ENCODE data around the gene PRDM16.

The PRDM16 gene

DNA sequence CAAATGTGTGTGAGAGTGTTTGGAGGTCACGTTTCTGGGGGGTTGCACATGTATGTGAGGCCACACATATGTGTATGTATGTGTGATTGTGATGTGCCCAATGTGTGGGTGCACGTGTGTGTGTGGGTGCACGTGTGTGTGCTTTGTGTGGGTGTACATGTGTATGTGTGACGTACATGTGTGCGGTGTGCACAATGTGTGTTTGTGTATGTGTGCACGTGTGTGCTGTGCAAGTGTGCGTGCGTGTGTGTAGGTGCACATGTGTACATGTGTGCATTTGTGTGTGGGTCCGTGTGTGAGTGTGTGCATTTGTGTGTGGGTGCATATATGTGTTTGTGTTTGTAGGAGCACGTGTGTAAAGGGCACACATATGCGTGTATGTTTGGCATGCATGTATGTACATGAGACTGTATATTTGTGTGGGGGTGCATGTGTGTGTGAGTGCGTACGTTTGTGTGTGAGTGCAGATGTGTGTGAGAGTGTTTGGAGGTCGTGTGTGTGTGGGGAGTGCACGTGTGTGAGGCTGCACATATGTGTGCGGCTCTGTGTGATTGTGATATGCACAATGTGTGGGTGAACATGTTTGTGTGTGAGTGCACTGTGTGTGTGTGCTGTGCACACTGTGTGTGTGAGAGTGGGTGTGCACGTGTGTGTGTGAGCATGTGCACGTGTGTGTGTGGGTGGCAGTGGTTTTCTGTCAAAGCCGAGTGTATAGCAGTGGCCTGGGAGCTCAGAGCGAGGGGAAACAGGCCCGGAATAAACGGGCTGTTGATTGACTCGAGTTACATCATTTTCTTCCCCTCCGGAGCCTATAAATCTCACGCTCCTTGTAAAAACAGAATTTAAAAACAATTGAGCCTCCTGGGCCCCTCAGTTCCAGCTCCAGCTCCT is 252.8 kb downstream of the PRDM16 start:
- no peaks in the 10 kb centered on the region for H3K36me3 ChIP-seq (ENCODE audit: insufficient read depth, low read length)
- no peaks in the 10 kb centered on the region for H3K4me1 ChIP-seq (ENCODE audit: insufficient read depth, low read length)
- DNase-seq (no peak), ATAC-seq (ENCODE audit: insufficient read depth, low read depth) (no peak)
- H4K20me1 ChIP-seq (ENCODE audit: insufficient read depth, low read length) = no peaks in the 10 kb centered on the region
- H3K9me3 ChIP-seq (ENCODE audit: insufficient read depth, low read length, severe bottlenecking) = no peaks in the 10 kb centered on the region
- H3K27me3 ChIP-seq (ENCODE audit: insufficient read depth, low read length, poor library complexity) = no peaks in the 10 kb centered on the region
- no peak for TF ChIP-seq CTCF (IDR thresholded peaks at IDR 0.05; ENCODE audit: borderline replicate concordance, extremely low read depth, low read length, poor library complexity, severe bottlenecking)
- TF ChIP-seq EZH2 (IDR thresholded peaks at IDR 0.05; ENCODE audit: borderline replicate concordance, low read depth, low read length, severe bottlenecking) = no peak
- no peak overlapping the region for H3K9ac ChIP-seq (ENCODE audit: low read depth, low read length)
- H3K79me2 ChIP-seq (ENCODE audit: insufficient read depth, low read length) = no peaks in the 10 kb centered on the region
- no peak overlapping the region for H3K27ac ChIP-seq (ENCODE audit: low read length)
- H3K4me2 ChIP-seq (ENCODE audit: insufficient read depth, low read length) = no peak overlapping the region
- H2AFZ ChIP-seq (ENCODE audit: low read depth, low read length) = no peak overlapping the region
- H3K4me3 ChIP-seq (ENCODE audit: low read depth in 1 of 2, low read length in 2 of 2) = no peak overlapping the region

- H3K4me3 ChIP-seq (ENCODE audit: low read depth in 1 of 2, low read length in 2 of 2) = no peak overlapping the region
- H3K79me2 ChIP-seq (ENCODE audit: insufficient read depth, low read length) = no peaks in the 10 kb centered on the region
- H4K20me1 ChIP-seq (ENCODE audit: insufficient read depth, low read length) = no peaks in the 10 kb centered on the region
- no peak overlapping the region for H3K9ac ChIP-seq (ENCODE audit: low read depth, low read length)
- no peak overlapping the region for H3K27ac ChIP-seq (ENCODE audit: low read length)
- TF ChIP-seq EZH2 (IDR thresholded peaks at IDR 0.05; ENCODE audit: borderline replicate concordance, low read depth, low read length, severe bottlenecking) = no peak
- TF ChIP-seq CTCF (IDR thresholded peaks at IDR 0.05; ENCODE audit: borderline replicate concordance, extremely low read depth, low read length, poor library complexity, severe bottlenecking) = no peak
- ATAC-seq (ENCODE audit: insufficient read depth, low read depth) = no peak
- DNase-seq = no peak
- H3K27me3 ChIP-seq (ENCODE audit: insufficient read depth, low read length, poor library complexity) = no peaks in the 10 kb centered on the region
- no peaks in the 10 kb centered on the region for H3K4me1 ChIP-seq (ENCODE audit: insufficient read depth, low read length)
- H3K9me3 ChIP-seq (ENCODE audit: insufficient read depth, low read length, severe bottlenecking) = no peaks in the 10 kb centered on the region
- H3K36me3 ChIP-seq (ENCODE audit: insufficient read depth, low read length) = no peaks in the 10 kb centered on the region
- H2AFZ ChIP-seq (ENCODE audit: low read depth, low read length) = no peak overlapping the region
- no peak overlapping the region for H3K4me2 ChIP-seq (ENCODE audit: insufficient read depth, low read length)
Measured at GRCh38 chr1:3322450-3323020, 253.5 kb downstream of the PRDM16 start.

GRCh38 chr1:3323021-3323795 is 254.2 kb downstream of the PRDM16 start:
- H3K9me3 ChIP-seq (ENCODE audit: insufficient read depth, low read length, severe bottlenecking) = no peaks in the 10 kb centered on the region
- H3K4me1 ChIP-seq (ENCODE audit: insufficient read depth, low read length) = no peaks in the 10 kb centered on the region
- no peak overlapping the region for H3K4me2 ChIP-seq (ENCODE audit: insufficient read depth, low read length)
- H3K36me3 ChIP-seq (ENCODE audit: insufficient read depth, low read length) = no peaks in the 10 kb centered on the region
- H3K79me2 ChIP-seq (ENCODE audit: insufficient read depth, low read length) = no peaks in the 10 kb centered on the region
- no peak for ATAC-seq (ENCODE audit: insufficient read depth, low read depth)
- H3K27me3 ChIP-seq (ENCODE audit: insufficient read depth, low read length, poor library complexity) = no peaks in the 10 kb centered on the region
- no peak for TF ChIP-seq EZH2 (IDR thresholded peaks at IDR 0.05; ENCODE audit: borderline replicate concordance, low read depth, low read length, severe bottlenecking)
- no peak for TF ChIP-seq CTCF (IDR thresholded peaks at IDR 0.05; ENCODE audit: borderline replicate concordance, extremely low read depth, low read length, poor library complexity, severe bottlenecking)
- no peaks in the 10 kb centered on the region for H4K20me1 ChIP-seq (ENCODE audit: insufficient read depth, low read length)
- no peak overlapping the region for H2AFZ ChIP-seq (ENCODE audit: low read depth, low read length)
- H3K27ac ChIP-seq (ENCODE audit: low read length) = no peak overlapping the region
- no peak for DNase-seq
- H3K9ac ChIP-seq (ENCODE audit: low read depth, low read length) = no peak overlapping the region
- H3K4me3 ChIP-seq (ENCODE audit: low read depth in 1 of 2, low read length in 2 of 2) = no peak overlapping the region
